NCI-H2196 treated with DMSO at 0.1 percent for 48 hours (cell line): ENCODE results near the gene LEKR1.

Experiments
- DNase-seq: peaks from one replicate; lab custom pipeline; 2025; ENCODE audit not compliant: unreplicated experiment; lab: John Stamatoyannopoulos, UW

LEKR1 gene

GRCh38 chr3:157094751-157095480 lies 268.8 kb downstream of the LEKR1 start:
- no peak for DNase-seq
